Hepatocyte (in vitro differentiated cells): ENCODE data around the gene FASTKD1.

Source experiments
- CTCF ChIP-seq: fragments of 200-600 bp; sonication (generic); IDR thresholded peaks from 2 replicates; pipeline ENCODE4 v1.5.1; 2016; ENCODE audit warnings: antibody characterized with exemption, mild to moderate bottlenecking; ENCODE audit not compliant: poor library complexity
- EZH2phosphoT487 ChIP-seq: fragments of 200-600 bp; sonication (generic); IDR thresholded peaks from one replicate; pipeline ENCODE4 v1.6.1; 2018; ENCODE audit warnings: antibody characterized with exemption, mild to moderate bottlenecking, low read depth, moderate library complexity; ENCODE audit not compliant: unreplicated experiment, severe bottlenecking

- no peak for TF ChIP-seq CTCF
- TF ChIP-seq EZH2phosphoT487, result no peak
Observed at GRCh38 chr2:169504651-169505050, 69.0 kb downstream of the FASTKD1 start.
